GM21515 (cell line): ENCODE data around the gene HERC2.

ENCODE experiments used
- ATAC-seq: cut with Tn5 transposase; IDR thresholded peaks from one replicate; pipeline ENCODE4 v1.9.1; 2021; ENCODE audit not compliant: unreplicated experiment

HERC2 gene

DNA sequence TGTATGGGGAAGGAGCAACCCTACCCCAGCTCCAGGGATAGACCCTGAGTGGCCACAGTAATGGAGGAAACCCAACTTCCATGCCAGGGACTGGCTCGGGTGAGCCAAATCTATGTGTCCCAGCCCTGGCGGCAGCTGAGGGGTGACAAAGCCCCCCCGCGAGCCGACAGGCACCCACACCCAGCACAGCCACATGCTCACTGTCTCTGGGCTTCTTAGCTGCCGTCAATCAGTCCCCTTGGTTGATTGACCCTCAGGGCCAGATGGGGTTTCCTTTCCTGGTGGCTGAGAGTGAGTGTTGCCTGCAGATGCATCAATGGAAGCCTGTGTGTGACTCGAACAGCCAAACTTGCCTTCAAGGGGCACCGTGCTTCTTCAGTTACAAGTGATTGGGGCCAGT, 220.8 kb downstream of the HERC2 start:
- no peak for ATAC-seq

DNA sequence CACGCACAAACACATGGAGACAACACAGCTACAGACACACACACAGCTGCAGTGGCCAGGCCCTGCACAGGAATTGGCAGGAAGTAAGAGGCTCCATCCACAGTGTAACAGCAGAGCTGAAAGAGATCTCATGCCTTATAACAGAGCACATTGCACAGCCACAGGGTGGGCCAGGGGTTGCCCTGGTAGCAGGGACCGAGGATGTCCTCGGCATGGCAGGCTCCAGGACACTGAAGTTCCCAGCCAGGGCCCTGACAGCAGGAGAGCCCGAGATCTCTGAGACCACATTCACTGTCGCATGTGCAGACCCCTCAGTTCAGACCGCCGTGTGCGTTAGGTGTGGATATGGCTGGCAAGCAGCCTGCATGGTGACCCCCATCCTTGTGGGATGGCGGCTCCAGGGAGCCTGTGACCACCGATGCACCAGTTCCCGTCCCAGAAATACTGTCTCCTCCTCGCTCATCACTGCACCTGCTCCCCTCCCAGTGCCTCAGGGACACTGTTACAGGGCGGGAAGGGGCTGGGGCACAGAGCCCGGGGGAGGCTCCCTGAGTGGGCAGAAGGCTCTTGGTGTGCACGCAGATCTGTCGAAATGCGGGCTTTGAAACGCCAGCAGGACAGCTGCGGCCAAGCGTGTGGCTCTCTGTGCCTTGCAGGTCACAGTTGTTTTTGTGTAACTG, 221.3 kb downstream of the HERC2 start:
- ATAC-seq, result no peak

DNA sequence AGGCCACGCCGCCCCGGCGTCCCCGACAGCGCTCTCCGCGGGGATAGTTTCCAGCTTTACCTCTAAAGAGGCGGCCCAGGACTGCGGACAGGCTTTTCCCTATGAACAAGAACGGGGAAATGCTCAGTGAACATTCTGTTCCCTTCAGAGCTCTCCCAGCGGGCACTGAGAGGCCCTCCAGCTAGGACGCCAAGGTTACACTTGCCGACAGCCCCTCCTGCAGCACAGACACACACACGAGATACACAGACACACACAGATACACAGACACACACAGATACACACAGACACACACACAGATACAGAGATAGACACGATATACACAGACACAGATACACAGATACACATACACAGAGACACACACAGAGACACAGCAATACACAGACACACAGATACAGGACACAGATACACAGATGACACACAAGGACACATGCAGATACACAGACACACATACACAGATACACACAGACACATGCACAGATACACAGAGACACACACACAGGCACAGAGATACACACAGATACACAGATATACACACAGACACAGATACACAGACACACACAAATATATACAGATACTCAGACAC, 222.3 kb downstream of the HERC2 start:
- no peak for ATAC-seq

DNA sequence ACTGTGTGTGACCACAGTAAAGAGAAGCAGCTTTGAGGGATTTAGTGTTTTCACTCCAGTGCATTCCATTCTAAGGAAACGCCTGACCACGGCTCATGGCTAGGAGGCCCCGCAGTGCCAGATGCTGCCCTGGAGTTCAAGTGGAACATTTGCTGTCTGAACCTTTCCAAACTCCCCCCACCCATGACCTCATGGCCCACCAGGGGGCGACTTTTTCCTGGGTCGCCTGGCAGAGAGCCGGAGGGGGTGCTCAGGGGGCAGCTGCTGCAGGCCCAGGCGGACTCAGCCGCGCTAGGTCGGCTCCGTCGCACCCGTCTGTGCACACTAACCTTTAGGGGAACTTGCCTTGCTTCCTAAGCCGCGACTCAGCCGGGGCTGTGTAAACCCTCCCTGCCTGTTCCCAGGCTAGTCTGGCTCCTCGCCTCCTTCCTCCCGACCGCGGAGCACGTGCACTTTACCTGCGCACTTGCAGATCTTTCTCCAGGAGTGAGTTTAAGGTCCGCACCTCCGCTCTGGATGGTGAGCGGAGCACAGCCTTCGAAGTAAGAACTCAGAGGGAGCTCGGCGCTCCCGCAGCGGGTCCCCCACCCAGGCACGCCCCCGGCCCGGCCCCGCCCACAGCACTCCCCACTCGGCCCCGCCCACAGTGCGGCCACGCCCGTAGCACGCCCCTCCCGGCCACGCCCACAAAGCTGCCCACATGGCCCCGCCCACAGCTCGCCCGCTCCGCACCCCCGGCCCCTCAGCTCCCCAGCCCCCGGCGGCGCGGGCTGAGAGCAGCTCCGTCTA, 223.0 kb downstream of the HERC2 start, which contains the start of gene OCA2:
OCA2 (minus strand) TSS at position 550 of the 789 bp plus-strand sequence. CDS start 17,441 bp downstream, outside the sequence.
- ATAC-seq, result no peak

DNA sequence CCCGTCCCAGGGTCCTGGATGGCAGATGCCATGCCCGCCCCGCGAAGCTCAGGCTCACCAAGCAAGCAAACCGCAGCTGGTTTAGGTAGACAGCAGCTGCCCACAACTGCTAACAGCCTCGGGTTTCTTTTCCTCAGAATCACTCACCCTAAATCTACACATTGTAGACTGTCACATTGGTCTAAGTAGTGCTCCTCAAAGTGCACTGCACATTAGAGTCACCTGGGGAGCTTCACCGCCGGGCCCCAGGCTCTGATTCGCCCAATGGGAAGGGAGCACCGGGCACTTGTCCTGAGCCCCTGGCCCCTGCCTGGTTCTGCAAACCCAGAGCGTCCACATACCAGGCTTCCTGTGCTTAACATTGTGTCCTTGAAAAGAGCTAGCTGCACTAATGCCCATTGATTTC, 223.6 kb downstream of the HERC2 start:
- ATAC-seq, result no peak

DNA sequence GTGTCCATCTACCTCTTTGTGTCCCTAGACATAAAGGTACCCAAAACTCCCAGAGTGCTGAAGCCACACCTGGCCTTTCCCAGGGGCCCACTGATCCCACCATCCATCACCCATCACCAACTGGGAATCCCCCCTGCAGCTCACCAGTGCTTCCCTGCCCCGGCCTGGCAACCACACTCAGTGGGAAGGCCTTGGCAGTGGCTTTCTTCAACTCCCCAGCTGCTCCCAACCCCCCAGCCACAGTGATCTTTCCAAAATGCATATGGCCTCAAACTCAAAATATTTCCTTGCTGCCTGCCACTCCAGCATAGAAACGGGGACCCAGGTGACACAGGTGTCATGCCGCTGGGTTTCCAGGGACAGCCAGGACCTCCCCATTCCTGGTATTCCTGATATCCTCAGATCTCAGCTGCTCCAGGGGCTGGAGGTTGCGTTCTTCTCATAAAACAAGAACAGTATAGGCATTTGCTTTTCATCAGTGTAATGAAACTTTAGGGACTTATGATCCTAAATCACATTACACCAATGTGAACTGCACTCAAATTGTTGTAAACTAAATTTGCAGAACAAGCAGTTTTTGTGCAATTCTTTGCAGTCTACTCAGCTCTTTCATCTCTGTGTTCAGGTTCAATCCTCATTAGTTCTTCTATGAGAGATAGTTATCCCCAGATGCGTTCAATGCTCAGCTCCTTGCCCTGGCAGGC, 224.2 kb downstream of the HERC2 start:
- ATAC-seq, result no peak

DNA sequence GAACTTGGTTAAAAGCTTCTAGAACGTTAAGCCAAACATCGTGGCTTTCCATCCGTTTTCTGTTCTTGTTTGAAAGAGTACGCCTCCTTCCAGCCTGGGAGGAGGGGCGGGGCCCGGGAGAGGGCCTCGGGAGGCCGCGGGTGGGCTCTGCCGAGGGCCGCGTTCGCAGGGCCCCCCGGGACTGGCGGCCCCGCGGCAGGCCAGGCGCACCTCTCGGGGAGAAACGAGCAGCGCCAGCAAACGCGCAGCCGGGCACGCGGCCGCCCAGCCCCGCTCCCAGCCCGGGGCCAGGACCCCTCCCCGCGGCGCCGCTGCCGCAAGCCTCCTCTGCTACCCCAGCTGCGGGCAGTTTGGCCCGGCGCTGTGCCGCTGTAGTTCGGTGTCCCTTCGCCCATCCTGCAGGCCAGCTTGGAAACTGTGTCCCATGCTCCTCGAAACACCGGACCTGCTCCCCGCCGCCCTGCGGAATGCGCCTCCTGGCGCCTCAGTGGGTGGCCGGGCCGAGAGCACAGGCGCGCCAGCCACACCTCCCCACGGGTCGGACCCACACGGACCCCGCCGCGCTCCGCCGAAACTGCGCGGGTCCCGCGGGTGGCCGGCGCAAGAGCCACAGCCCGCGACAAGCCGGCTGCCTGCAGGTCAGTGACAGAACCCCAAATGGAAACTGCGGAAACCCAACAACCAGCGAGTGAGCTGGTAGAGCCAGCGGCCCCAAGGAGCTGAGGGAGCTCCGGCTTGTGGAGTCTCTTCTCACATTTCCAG, 225.1 kb downstream of the HERC2 start:
- no peak for ATAC-seq

DNA sequence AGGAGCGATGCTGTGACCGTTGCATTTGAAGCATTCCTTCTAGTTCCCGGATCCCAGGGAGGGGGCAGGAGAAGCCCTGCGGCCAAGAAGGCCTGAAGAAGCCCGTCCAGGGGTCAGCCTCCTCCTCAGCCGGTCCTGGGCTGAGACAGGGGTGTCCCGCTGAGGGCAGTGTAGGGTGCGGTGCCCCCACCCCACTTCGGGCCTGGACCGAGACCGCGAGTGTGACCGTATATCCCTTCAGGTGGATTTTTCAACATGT, 225.6 kb downstream of the HERC2 start:
- ATAC-seq, result peak; percentile 9

DNA sequence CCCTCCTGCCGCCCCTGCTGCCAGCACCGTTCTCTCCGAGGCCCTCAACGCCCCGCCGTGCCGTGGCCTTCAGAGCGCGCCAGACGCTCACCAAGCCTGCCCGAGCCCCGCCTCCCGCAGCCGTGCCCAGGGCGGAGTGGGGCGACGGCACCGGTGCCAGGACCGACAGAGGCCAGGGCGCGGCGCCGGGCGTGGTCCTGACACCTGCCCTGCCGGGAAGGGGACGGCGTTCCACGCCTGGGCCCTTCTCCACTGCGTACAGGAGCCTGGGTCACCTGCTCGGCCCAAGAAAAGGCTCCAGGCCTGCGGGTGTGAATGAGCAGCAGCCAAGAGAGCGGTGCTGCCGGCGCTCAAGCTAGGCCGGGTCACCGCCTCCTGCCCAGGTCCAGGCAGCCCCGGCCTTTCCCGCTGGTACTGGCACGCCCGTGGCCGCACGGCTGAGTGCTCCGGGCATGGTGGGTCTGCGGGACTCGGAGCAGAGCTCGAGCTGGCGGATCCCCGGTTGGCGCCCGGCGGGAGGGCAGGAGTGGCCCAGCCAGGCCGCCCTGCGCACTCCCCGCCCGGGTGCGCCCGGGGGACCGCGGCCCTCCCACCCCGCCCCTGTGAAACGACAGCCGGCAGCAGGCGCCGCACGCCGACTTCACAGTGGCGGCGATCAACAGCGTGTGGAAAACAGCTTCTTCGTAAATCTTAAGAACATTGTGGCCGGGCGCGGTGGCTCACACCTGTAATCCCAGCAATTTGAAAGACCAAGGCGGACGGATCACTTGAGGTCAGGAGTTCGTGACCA, 227.1 kb downstream of the HERC2 start:
- no peak for ATAC-seq

DNA sequence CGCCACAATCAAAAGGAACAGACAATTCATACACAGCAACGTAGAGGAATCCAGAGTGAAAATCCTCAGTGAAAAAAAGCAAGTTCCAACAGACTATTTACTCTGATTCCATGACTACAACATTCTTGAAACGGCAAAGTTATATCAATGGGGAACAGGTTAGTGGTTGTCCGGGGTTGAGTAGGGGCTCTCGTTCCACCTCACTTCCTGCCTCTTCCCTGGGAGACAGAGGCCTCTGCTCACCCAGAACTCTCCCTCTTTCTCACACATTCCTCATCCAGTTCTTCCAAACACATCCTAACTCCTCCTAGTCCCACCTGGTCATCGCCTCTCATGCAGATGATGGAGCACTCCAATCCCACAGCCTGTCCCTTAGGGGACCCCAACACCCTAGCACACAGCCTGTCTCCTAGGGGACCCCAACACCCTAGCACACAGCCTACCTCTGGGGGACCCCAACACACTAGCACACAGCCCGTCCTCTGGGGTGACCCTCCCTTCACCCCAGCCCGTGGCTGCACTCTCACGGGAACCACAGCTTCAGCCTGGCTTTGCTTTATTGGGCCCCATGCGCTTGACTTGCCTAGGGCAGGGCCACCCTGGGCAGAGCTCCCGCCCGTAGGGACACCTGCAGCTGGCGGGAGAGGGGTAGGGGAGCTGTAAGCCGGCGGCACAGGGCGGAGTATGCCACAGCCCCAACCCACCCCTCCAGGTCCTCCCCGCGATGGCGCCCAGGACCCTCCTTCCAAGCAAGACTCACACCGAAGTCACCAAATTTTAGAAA, 228.0 kb downstream of the HERC2 start:
- ATAC-seq, result no peak

DNA sequence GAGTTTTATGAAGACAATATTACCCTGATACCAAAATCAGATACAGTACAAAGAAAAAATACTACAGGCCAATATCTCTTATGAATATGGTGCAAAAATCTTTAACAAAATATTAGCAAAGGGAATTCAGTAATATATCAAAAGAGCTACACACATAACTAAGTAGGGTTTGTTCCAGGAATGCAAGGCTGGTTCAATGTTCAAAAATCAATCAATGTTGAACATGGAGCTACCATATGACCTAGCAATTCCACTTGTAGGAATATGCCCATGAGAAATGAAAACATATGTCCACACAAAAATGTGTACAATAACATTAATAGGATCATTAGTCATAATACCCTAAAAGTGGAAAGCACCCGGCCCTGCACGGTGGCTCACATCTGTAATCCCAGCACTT, 230.7 kb downstream of the HERC2 start:
- no peak for ATAC-seq

DNA sequence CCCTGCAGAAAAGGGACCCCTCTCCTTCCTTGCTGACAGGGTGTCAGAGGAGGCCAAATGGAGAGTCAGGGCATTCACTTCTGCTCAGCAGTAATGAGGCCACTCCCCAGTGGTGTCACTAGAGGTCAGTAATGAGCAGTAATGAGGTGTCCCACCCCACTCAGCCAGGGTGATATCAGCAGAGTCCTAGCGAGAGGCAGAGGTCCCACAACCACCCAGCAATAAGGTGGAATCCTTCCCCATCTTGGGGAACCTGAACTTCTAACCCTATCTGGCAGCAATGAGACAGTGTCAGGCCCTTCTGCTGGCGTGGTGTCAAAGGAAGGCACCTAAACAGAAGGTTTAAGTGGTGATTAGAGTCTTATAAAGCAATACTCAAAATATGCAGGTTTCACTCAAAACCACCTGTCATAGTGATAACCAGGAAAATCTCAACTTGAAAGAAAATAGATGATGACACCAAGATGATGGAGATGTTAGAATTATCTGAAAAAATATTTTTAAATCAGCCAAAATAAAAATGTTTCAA, 235.7 kb downstream of the HERC2 start:
- ATAC-seq, result peak; percentile 99

DNA sequence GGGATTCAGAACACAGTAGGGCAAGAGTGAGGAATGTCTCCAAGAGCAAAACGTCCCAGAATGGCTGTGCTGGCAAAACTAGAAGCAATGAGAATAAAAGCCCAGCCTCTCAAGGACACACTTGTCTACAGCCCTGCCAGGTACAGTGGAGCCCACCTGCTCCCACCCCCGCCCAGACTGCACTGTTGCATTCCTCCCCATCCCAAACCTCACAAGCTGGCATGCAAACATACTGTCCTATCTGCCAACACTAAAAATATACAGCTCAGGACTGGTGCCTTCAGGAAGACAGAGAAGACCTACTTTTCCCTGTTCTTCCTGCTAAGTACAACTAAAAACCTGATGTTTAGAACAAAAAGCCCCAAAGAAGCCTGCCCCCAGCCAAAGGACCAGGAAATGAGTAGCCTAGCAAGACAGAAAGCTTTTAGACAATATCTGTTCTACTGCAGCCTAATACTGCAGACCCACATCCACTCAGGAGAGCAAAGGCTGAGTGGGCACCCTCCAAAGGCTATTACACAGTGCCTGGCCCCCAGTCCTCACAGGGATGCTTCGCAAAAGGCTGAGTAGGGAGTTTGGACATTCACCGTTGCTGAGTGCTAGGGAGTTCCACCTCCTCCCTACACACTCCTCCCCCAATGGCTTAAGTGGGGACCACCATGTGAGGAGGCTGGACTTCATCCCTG, 236.3 kb downstream of the HERC2 start:
- peak; percentile 26 for ATAC-seq

DNA sequence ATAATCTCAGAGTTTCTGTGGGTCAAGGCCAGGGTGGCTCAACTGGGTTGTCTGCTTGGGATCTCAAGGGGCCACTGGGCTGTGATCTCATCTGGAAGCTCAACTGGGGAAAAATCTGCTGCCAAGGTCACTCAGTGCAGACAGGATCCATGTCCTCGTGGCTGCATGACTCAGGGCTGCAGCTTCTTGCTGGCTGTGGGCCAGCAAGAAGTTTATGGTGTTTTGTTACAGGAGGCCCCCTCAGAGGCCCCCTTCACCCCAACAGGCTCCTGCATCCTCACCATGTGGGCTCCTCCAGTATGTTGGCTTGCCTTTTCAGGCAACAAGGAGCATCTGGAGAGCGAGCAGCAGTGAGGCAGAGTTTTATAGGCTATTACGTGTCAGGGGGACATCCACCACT, 237.4 kb downstream of the HERC2 start:
- no peak for ATAC-seq

DNA sequence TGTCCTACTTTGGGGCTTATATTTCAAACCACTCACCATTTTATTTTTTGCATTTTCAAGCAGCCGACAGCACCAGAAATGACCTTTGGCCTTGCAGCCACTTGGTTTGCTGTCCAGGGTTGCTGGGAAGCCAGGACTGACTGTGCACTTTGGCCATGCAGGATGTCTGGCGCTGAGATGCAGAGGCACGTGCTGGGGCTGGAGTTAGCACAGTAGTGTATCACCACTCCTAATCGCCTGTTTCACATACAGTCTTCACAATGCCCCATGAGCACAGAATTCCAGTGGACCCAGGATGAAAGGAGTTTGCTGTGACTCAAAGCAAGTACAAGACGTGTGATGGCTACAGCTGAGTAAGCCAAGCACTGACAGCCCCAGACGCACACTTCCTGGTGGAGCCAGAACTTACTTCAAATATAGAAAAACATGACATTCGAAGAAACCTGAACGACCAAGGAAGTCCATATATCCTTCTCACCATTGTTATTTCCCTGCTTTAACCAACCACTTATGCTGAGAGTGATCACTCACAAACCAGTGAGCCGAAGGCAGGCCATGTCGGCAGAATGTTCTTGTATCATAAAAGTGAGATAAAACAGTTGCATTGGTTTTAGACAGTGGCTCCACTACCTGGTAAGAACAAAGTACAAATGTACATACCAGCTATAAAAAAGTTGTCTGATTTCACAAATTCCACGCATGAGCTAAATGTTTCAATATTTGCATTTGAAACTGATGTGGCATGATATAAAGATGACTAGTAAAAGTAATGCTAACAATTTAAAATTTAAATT, 238.9 kb downstream of the HERC2 start:
- no peak for ATAC-seq

DNA sequence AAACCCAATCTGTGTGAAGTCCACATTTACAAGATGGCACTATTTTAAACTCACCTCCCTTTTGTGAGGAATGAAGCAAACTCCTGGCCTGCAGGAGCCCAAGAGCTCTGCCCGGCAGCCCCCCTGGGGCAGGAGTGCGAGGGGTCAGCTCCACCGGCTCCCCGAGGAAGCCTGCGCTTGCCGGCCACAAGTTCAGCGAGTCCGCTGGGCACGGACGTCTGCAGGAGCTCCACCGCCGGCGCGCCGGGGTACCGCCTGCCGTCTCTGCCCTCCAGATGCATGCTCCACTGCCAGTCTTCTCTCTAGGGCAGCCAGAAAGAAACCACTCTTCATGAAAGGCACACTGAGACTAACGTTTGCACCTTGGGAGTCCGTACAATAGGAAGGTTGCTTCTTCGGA, 240.4 kb downstream of the HERC2 start:
- no peak for ATAC-seq

DNA sequence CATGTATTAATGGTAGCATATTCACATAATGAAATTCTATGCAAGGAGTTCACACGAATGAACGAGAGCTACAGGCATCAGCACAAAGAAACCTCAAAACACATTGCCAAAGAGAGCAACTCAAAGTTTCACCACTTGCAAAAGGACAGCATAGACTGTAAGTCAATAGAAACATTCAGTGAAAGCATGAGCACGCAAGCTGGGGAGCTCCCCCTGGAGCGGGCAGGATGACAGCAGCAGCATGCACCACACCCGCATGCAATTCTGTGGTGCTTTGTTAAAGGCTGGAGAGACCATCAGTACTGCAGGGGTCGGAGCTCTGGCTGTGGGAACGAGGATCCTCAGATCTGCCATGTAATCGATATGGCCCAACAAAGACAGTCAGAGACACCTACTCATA, 241.6 kb downstream of the HERC2 start:
- no peak for ATAC-seq
